ENCODE data around the gene ENSA.

GRCh38 chr1:150596095-150596892, 33.1 kb downstream of the ENSA start:
- TF ChIP-seq, protein P1, sequence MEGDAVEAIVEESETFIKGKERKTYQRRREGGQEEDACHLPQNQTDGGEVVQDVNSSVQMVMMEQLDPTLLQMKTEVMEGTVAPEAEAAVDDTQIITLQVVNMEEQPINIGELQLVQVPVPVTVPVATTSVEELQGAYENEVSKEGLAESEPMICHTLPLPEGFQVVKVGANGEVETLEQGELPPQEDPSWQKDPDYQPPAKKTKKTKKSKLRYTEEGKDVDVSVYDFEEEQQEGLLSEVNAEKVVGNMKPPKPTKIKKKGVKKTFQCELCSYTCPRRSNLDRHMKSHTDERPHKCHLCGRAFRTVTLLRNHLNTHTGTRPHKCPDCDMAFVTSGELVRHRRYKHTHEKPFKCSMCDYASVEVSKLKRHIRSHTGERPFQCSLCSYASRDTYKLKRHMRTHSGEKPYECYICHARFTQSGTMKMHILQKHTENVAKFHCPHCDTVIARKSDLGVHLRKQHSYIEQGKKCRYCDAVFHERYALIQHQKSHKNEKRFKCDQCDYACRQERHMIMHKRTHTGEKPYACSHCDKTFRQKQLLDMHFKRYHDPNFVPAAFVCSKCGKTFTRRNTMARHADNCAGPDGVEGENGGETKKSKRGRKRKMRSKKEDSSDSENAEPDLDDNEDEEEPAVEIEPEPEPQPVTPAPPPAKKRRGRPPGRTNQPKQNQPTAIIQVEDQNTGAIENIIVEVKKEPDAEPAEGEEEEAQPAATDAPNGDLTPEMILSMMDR (IDR thresholded peaks at IDR 0.05): no peak
- no peak for TF ChIP-seq REST (IDR thresholded peaks at IDR 0.05; ENCODE audit: insufficient read depth in 1 of 2, low read depth in 2 of 2, low read length in 1 of 2)
- TF ChIP-seq POLR2AphosphoS5 (IDR thresholded peaks at IDR 0.05; ENCODE audit: low read depth, low read length): no peak
- no peak for TF ChIP-seq TCF7L2 (IDR thresholded peaks at IDR 0.05; ENCODE audit: low read depth, low read length)
- TF ChIP-seq SIN3A (IDR thresholded peaks at IDR 0.05; ENCODE audit: borderline replicate concordance, insufficient read depth, low read depth, low read length): no peak

Data from Panc1 (cell line).